GM21717 (cell line): ENCODE results near the gene D2HGDH.
"Not testable (repeated sequence)": the region's sequence is repeated elsewhere in the genome, so short reads cannot be mapped to it uniquely, and the experiment has no call there.

ENCODE experiments used
- ATAC-seq: cut with Tn5 transposase; IDR thresholded peaks from one replicate; pipeline ENCODE4 v1.9.1; 2021; ENCODE audit warnings: mild to moderate bottlenecking, moderate library complexity; ENCODE audit not compliant: unreplicated experiment

Gene D2HGDH

DNA sequence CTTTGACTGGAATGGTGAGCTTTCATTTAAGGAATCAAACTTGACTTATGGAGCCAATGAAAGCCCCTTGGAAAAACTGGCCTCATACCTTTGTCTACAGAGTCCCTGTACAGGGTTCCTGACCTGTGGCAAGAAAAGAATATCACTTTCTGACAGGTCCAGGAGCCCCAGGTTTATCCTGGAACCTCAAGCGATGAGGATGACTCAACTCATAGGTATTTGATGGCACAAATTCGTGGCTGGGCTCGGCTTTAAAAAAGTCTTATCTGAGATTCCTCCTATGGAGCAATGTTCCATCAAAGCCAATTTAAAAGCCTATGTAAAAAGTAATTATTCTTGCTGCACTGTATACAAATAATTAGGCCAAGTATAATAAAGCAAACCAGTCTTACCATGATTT lies 57.0 kb downstream of the D2HGDH start:
- ATAC-seq, result not testable (repeated sequence)

DNA sequence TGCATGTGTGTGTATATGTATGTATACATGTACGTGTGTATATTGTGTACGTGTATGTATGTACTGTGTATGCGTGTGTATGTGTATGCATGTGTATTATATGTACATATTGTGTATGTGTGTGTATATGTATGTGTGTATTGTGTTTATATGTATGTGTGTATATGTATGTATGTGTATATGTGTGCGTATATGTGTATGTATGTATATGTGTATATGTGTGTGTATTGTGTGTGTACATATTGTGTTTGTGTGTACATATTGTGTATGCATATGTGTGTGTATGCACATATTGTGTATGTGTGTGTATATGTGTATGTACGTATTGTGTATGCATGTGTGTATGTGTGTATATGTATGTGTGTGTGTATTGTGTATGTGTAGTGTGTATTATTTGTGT lies 59.0 kb downstream of the D2HGDH start:
- ATAC-seq, result no peak

DNA sequence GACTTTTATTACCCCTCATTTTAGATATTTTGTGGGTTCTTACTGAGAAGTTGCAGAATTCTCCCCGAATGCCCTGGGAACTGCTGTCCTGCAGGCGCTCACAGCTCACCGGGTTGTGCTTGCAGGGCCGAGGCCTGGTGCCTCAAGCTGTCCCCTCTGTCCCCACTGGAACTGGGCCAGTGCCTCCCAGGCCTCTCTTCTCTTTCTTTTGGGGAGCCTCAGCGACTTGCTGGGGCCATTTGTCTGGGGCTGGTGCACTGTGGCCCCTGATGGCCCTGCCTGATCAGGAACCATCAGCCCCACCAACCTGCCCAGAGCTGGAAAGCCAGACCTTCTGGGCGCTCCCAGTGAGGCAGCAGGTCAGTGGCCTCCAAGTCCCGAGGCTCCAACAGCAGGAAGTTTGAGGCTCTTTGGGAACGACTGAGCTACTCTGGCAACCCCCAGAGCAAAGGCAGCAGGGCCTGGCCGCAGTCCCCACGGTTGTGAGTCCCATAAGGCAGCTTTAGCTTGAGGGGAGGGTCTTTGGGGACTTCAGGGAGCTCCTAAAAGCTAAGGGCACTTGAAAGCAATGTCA lies 59.9 kb downstream of the D2HGDH start:
- ATAC-seq, result no peak

DNA sequence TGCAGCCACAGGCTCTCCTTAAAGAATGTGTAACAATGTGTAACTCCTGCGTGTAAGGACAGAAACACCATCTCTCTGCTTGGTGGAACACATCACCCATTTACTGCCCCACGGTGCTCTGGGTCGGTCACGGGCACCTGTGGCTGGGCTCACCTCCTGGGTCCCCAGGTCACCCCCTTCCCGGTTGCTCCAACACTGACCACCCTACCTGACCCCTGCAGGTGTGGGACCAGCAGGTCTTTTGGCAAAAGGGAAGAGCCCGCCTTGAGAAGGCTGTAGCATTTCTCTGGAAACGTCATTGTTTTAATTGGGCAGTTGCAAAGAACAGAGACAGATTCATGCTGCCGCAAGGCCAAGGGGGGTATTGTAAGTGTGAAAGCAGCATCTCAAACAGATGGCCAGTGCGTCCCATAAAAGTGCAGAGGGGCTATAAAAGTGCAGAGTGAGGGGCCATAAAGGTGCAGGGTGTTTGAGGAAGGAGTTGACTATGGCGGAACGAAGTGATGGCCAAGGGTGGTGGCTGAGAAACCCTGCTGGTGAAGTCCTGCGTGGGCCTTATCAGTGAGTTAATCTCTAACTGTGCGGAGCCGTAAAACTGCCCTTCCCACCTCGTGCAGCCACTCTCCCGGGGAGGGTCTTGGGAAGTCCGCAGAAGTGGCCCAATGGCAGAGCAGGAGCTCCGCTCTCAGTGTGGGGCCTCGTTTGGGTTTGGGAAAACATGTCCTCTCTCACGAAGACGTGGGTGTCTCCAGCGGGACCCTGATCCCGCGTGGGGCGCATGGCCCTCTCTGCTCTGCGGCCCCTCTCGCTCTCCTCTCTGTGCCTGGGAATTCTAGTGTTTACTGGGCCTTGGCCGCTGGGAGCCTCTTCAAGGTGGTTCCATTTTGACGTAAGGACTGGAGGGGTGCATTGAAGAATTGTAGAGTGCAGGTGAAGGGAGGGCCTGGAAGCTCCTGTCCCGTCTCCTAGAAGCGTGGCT lies 60.9 kb downstream of the D2HGDH start:
- ATAC-seq, result no peak

DNA sequence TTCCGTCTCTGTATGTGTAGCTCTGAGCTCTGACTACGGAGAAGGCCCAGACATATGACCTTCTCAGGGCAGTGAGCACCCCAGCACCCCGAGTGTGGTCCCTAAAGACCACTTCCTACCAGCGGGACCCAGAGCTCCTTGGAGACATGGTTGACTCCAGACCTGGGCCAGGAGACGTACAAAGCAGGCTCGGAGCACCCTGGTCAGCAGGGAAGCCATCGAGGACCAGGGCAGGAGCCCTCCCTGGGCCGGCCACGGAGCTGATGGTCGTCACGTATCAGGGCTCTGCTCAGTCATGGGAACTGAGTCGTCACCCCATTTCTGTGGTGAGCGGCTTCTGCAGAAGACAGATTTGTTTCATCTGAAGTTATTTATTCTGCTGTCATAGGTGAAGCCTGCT lies 61.8 kb downstream of the D2HGDH start:
- no peak for ATAC-seq

DNA sequence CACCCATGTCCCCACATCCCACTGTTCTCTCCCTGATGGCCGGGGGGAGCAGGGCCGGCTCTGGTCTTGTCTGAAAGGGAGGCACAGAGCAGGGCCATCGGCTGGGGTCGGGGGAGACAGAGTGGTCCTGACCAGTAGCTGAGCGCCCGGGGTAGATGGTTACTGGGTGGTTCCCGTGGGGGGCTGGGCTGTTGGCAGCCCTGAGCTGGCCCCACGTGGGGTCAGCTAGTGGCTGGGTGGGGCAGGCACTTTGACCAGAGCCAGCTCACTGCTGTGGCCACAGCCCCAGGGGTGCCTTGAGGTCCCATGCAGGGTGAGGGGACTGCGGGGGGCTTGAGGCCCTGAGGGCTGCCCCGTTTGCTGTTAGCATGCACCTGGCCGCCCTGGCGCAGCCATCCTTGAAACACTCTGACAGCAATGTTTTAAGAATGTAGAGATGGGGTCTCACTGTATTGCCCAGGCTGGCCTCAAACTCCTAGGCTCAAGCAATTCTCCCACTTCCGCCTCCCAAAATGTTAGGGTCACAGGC lies 62.2 kb downstream of the D2HGDH start:
- no peak for ATAC-seq

DNA sequence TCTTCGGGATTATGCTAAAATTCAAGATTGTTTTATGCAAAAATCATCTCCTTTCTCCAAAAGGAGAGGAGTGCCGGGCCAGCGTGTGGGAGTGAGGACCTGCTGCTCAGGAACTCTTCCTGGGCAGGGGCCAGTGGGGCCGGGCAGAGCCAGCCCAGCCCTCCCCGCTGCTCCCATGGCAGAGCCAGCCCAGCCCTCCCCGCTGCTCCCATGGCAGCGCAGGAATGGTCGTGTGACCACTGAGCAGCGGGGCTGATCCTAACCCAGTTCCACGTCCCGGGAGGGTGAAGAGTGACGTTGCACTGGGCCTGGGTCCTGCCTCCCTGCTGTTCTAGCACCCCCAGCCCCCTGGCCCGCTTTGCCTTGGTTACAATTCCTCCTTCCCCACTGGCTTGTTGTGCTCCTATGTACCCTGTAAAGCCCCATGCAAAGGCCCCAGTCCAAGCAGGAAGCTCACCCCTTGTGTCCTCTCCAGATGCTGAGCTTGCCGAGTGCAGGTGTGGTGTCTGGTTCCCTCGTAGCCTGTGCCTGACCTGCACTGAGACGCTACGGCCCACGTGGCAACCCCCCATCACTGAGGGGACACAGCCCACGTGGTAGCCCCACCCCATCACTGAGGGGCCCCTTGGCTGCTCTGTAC lies 63.1 kb downstream of the D2HGDH start:
- ATAC-seq, result no peak

DNA sequence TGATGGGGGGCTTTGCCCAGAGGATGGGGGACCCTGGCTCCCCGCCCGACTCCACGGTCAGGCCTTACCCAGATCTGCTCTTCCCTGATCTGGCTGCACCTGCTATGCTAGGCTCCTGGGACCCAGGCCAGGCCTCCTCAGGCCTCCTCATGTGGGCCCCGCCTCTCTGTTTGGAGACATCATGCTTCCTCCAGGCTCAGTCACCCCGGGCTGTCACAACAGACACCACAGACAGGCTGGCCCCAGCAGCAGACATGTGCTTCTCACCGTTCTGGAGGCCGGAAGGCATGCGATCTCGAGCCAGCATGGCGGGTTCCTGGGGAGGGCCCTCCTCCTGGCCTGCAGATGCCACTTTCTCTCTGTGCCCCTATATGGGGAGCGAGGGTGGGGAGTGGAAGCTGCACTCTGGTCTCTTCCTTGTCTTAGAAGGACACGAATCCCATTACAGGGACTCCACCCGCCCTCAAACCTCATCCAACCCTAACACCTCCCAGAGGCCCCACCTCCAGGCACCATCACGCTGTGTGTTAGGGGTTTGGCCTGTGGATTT lies 63.7 kb downstream of the D2HGDH start:
- no peak for ATAC-seq

DNA sequence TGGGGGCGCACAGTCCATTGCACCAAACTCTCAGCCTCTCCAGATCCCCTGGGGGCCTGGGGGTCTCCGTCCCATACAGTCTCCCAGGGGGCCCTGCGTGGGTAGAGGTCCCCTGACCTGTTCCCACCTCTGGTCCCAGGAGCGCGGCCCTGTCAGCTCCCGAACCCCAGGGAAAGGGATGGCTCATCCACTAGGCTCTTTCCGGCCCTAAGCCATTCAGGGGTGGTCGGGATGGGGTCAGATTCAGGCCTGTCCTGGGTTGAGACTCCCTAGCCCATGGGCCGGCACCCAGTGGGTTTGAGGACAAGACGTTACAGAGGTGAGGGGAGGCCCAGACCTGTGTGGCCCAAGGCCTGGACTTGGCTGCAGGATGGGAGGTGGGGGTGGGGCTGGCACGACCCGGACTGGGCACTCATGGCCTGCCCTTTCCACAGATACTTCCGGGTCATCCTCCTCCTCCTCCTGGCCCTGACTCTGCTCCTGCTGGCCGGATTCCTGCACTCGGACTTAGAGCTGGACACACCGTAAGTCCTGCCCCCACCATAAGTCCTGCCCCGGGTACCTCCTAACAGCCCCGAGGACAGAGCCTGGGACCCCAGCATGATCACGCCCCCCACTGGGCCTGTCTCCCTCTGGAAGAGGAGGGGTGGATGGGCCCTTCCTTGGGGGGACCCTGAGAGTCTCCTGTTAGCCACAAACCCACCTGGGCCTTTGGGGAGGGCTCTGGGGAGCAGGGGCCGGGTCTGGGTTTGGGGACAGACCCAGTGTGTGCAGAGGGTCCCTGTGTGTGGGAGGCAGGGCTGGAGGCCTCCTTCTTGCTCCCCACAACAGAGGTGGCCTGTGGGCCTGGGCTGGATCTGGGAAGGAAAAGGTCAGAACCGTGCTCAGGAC lies 64.4 kb downstream of the D2HGDH start:
- no peak for ATAC-seq

DNA sequence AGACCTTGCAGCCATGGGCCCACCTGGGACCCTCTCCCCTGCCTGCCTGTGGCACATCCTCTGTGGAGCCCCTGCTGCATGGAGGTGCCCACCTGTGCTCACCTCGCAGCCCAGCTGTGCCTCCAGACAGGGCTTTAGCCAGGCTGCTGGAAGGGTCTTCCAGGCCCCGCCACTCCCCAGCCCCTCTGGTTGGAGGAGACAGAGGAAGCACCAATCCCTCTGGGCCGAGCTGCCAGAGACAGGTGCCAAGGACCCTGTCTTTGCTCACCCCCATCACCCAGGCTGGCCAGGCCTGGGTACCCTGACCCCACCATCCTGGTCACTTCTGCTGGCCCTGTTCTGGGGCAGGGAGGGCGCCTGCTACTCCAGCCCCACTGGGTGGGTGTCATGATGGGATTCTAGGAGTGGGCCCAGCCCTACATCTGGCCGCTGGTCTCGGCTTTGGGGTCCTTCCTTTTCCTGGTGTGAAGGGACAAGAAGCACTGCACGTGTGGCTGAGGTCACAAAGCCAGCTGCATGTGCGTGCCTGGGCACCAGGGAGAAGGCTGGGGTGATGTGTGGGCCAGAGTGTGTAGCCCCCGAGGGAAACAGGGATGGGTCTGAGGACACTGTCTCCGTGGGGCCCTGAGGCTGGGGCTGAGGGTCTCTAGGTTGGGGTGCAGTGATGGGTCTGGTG lies 65.2 kb downstream of the D2HGDH start:
- no peak for ATAC-seq

DNA sequence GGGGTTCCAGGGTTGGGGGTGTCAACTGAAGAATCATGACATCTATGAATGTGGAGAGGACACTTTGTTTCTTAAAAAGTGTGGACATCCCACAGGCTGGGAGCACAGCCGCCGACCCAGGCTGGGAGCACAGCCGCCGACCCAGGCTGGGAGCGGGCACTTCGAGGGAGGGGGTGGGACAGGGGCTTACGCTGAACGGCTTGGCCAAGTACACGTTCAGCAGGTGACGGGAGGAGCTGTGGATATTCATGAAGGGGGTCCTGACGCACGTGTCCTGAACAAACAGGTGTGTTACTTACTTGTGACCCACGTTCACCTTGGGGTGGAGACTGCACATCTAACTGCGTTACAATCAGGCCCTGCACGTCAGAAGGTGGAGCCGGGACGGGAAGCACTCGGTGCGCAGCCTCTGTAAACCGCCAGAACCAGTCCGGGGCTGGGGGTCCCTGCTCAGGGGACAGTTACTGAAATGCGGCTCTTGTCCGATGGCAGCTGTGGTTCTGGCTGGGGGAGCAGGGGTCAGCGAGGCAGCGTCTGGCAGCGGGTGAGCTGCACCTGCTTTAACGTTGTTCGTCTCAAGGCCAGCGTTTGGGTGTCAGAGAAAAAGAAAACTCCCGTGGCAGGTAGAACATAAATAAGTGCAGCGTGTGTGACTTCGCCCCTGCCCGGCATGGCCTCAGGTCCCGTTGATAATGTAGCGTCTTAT lies 65.9 kb downstream of the D2HGDH start:
- ATAC-seq, result not testable (repeated sequence)

DNA sequence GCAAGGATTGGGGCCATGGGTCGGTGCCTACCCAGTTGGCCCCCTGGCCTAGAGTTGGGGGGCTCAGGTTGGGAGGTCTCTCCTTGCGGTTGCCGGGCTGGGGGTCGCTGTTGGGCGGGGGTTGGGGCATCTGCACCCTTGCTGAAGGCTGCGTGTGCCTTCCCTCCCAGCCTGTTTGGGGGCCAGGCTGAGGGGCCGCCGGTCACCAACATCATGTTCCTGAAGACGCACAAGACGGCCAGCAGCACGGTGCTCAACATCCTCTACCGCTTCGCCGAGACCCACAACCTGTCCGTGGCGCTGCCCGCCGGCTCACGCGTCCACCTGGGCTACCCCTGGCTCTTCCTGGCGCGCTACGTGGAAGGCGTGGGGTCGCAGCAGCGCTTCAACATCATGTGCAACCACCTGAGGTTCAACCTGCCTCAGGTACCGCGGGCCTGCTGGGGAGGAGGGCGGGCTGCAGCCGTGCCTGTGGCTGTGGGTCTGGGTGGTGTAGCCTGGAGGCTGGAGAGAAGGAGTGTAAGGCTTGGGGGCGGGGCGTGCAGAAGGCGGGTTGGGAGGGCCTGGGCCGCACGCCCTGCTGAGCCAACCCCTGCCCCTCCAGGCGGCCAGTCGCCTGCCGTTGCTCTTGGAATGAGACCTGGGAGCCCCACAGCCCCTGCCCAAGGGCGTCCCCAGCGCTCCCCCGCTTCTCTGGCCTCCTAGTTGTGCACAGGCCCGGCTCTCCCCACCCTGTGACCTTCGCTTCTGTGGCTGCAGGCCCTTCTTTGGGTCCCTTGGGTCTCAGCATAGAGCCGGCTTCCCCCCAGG lies 67.4 kb downstream of the D2HGDH start:
- ATAC-seq, result no peak

DNA sequence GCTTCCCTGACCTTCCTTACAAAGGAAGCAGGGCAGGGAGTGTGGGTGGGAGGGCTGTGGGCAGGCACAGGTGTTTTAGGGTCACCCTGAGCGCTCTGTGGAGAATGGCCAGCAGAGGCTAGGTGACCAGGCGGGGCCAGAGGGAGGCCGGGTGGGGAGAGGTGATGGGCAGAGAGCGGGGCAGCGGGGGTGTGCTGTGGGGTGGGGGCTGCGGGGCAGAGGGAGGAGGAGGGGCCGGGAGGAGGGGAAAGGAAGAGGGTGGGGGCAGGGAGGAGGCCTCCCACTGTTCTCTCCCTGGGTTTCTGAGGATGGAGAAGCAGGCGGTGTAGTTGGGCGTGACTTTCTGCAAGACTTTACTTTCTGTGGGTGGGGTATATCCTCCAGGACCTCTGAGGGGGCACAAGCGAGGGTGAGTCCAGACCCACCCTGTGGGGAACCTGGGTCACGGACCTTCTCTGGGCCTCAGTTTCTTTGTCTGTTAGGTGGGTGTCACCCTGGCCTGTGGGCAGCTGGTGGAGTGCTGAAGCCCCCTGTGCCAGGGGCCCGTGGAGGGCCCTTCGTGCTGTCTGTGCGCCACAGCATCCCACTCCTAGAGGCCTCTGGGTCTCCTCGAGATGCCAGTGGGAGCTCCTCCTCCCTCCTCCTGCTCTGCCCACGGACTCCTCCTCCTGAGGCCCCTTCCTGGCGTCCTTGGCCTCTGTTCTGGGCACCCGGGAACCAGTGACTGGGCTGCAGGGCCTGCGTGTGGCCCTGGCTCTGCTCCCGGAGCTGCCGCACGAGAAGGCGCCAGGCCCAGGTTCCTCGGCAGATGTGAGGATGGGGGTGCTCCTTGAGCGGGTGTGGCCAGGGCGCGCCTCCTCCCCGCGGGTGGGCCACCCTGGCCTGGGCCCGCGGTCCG lies 68.2 kb downstream of the D2HGDH start:
- ATAC-seq, result no peak

DNA sequence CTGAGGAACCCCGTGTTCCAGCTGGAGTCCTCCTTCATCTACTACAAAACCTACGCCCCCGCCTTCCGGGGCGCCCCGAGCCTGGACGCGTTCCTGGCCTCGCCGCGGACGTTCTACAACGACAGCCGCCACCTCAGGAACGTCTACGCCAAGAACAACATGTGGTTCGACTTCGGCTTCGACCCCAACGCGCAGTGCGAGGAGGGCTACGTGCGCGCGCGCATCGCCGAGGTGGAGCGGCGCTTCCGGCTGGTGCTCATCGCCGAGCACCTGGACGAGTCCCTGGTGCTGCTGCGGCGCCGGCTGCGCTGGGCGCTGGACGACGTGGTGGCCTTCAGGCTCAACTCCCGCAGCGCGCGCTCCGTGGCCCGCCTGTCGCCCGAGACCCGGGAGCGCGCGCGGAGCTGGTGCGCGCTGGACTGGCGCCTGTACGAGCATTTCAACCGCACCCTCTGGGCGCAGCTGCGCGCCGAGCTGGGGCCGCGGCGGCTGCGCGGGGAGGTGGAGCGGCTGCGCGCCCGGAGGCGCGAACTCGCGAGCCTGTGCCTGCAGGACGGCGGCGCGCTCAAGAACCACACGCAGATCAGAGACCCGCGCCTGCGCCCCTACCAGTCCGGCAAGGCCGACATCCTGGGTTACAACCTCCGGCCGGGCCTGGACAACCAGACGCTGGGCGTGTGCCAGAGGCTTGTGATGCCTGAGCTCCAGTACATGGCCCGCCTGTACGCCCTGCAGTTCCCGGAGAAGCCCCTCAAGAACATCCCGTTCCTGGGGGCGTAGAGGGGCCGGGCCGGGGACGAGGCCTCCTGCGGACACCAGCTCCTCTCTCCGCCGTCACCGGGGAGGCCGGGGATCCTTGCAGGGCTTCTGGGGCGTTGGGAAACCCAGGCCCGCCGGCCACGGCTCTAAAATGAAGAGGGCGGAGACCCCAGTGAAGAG lies 69.2 kb downstream of the D2HGDH start:
- no peak for ATAC-seq

DNA sequence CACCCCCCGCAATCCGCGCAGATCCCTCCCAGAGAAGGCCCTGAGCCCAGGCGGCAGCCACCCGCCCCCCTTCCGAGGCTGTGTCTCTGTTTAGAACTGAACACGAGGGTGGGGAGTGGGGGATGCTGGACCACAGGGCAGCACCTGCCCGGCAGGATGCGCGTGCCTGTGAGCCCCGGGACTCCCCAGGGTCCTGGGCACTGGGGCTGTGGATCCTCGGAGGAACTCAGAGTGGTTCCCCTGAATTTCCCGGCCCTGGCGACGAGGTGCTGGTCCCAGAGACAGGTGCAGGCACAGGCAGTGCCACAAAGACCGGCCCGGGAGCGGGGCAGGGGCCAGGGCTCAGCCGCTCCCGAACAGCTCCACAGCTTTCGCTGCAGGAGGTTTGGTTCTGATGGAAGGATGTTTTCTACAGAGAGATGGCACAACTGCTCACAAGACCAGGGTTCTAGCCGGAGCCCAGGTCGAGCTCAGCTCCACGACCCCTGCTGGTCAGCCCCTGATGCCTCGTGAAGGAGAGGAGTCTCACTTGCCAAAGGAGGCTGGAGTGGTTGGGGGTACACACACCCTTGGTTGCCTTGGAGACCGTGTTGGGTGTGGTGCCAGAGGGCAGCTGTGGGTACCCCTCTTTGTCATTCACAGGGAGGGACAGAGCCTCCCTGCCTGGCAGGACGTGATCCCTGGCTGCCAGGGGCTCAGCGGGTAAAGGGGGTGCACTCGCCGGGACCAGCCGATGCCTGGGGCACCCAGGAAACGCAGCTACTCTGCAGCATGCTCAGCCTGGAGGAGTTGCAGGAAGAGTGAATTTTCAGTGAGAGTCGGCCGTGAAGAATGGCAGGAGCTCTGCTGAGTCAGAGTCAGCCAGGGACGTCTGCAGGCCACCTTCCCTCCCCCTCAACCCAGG lies 70.1 kb downstream of the D2HGDH start:
- ATAC-seq, result no peak
